Smooth muscle cell (in vitro differentiated cells): ENCODE measurements around the gene SH3D21. TPM values are rescaled to one million over a fixed set of nuclear protein-coding genes. Genes with fewer than 3 reads are reported as not detected.

Experiments
- DNase-seq: peaks from one replicate; lab custom pipeline; 2025; ENCODE audit not compliant: unreplicated experiment; lab: John Stamatoyannopoulos, UW
- H2AFZ ChIP-seq: fragments of 200-600 bp; sonication (generic); 2 replicates; pipeline ENCODE4 v1.6.0; 2016; ENCODE audit warnings: antibody characterized with exemption, low read depth, mild to moderate bottlenecking
- H3F3A ChIP-seq: fragments of 200-600 bp; sonication (generic); 2 replicates; pipeline ENCODE4 v1.6.0; 2017; ENCODE audit warnings: antibody characterized with exemption, low read depth
- H3K27ac ChIP-seq: fragments of 200-600 bp; sonication (generic); 2 replicates; pipeline ENCODE4 v1.5.1; 2016; ENCODE audit warnings: low read depth, mild to moderate bottlenecking
- H3K27me3 ChIP-seq: fragments of 200-600 bp; sonication (generic); 2 replicates; pipeline ENCODE4 v1.6.1; 2016; ENCODE audit warnings: low read depth, mild to moderate bottlenecking
- H3K36me3 ChIP-seq: fragments of 200-600 bp; sonication (generic); 2 replicates; pipeline ENCODE4 v1.5.1; 2016; ENCODE audit warnings: low read depth
- H3K4me1 ChIP-seq: fragments of 200-600 bp; sonication (generic); 2 replicates; pipeline ENCODE4 v1.5.1; 2016; ENCODE audit warnings: low read depth
- H3K4me2 ChIP-seq: fragments of 200-600 bp; sonication (generic); 2 replicates; pipeline ENCODE4 v1.6.0; 2016; ENCODE audit warnings: mild to moderate bottlenecking
- H3K4me3 ChIP-seq: fragments of 200-600 bp; sonication (generic); 2 replicates; pipeline ENCODE4 v1.5.1; 2016; ENCODE audit warnings: mild to moderate bottlenecking
- H3K79me2 ChIP-seq: fragments of 200-600 bp; sonication (generic); 2 replicates; pipeline ENCODE4 v1.6.0; 2016; ENCODE audit warnings: low read depth, mild to moderate bottlenecking
- H3K9ac ChIP-seq: fragments of 200-600 bp; sonication (generic); 2 replicates; pipeline ENCODE4 v1.6.0; 2016; ENCODE audit warnings: low read depth
- H3K9me3 ChIP-seq: fragments of 200-600 bp; sonication (generic); replicated peaks from 2 replicates; pipeline ENCODE4 v1.5.1; 2016; ENCODE audit warnings: low read depth
- H4K20me1 ChIP-seq: fragments of 200-600 bp; sonication (generic); 2 replicates; pipeline ENCODE4 v1.6.0; 2016; ENCODE audit warnings: low read depth
- CTCF ChIP-seq: fragments of 200-600 bp; sonication (generic); IDR thresholded peaks from 2 replicates; pipeline ENCODE4 v1.5.1; 2017; ENCODE audit warnings: borderline replicate concordance, mild to moderate bottlenecking, antibody characterized with exemption; ENCODE audit not compliant: insufficient read depth, poor library complexity, severe bottlenecking
- WGBS: methylation state at CpG from one replicate; pipeline ENCODE4 v1.1.7; 2016; ENCODE audit warnings: low lambda C conversion rate; 5-methylcytosine and 5-hydroxymethylcytosine counted together
- polyA plus RNA-seq: library from polyadenylated mRNA; unstranded; fragments of >200 nt; fragmentation: Nextera tagmentation; extraction: Ambion mirVana; gene quantifications from 2 replicates; pipeline ENCODE4 v1.2.1, GENCODE V29; 2016
- total RNA-seq: library from RNA; depleted of rRNA; stranded (reverse); fragments of >200 nt; gene quantifications from 2 replicates; pipeline ENCODE4 v1.2.3, GENCODE V29; 2014

SH3D21 gene
- total and polyA plus RNA-seq, 2 experiments from 2014 or later: 6.9 to 12.0 TPM

- no peak for TF ChIP-seq CTCF
- H3K9me3 ChIP-seq: no peaks in the 10 kb centered on the region
- H3K4me1 ChIP-seq: peaks cover 30% of the 10 kb centered on the region
- no peak overlapping the region for H3K9ac ChIP-seq
- H3K36me3 ChIP-seq: peaks cover 4% of the 10 kb centered on the region
- DNase-seq: no peak
- H3K79me2 ChIP-seq: peaks cover 20% of the 10 kb centered on the region
- H3K4me3 ChIP-seq: no peak overlapping the region
- H3K27me3 ChIP-seq: no peaks in the 10 kb centered on the region
- H4K20me1 ChIP-seq: no peaks in the 10 kb centered on the region
- H3K4me2 ChIP-seq: peak overlapping the region; percentile 83
- WGBS: 68% methylated on average over 13 of the region's 15 CpGs
- peaks cover 19% of the 10 kb centered on the region for H3F3A ChIP-seq
- peak overlapping the region; percentile 100 for H3K27ac ChIP-seq
- no peak overlapping the region for H2AFZ ChIP-seq
Measured at GRCh38 chr1:36352910-36353878, 47.0 kb downstream of the SH3D21 start.

- H3K4me3 ChIP-seq: no peak overlapping the region
Measured at GRCh38 chr1:36354486-36354885, 48.3 kb downstream of the SH3D21 start.

GRCh38 chr1:36355811-36356210, 49.6 kb downstream of the SH3D21 start:
- H3K4me3 ChIP-seq: no peak overlapping the region
- no peak overlapping the region for H3K4me2 ChIP-seq
- no peak for TF ChIP-seq CTCF
- H2AFZ ChIP-seq: no peak overlapping the region
- 88% methylated on average over 4 of the region's 4 CpGs for WGBS
- DNase-seq: no peak
- no peaks in the 10 kb centered on the region for H3K27me3 ChIP-seq
- H3F3A ChIP-seq: peaks cover 12% of the 10 kb centered on the region
- H4K20me1 ChIP-seq: peaks cover 4% of the 10 kb centered on the region
- H3K4me1 ChIP-seq: peaks cover 19% of the 10 kb centered on the region
- no peak overlapping the region for H3K9ac ChIP-seq
- H3K27ac ChIP-seq: no peak overlapping the region
- H3K79me2 ChIP-seq: peaks cover 30% of the 10 kb centered on the region
- H3K9me3 ChIP-seq: no peaks in the 10 kb centered on the region
- H3K36me3 ChIP-seq: peaks cover 4% of the 10 kb centered on the region

More at GRCh38 chr1:36354486-36354885, 48.3 kb downstream of the SH3D21 start:
- DNase-seq: no peak
- H2AFZ ChIP-seq: no peak overlapping the region
- peaks cover 21% of the 10 kb centered on the region for H3K79me2 ChIP-seq
- H3F3A ChIP-seq: peaks cover 12% of the 10 kb centered on the region
- H3K4me1 ChIP-seq: peaks cover 30% of the 10 kb centered on the region
- no peak overlapping the region for H3K9ac ChIP-seq
- peaks cover 4% of the 10 kb centered on the region for H3K36me3 ChIP-seq
- no peak for TF ChIP-seq CTCF
- H3K4me2 ChIP-seq: no peak overlapping the region
- no peaks in the 10 kb centered on the region for H3K9me3 ChIP-seq
- peak overlapping the region; percentile 100 for H3K27ac ChIP-seq
- 84% methylated on average over 11 of the region's 11 CpGs for WGBS
- no peaks in the 10 kb centered on the region for H3K27me3 ChIP-seq
- no peaks in the 10 kb centered on the region for H4K20me1 ChIP-seq
